T1000 (cell line): ENCODE data around the gene INPP5D.
"Not testable (repeated sequence)": the region's sequence is repeated elsewhere in the genome, so short reads cannot be mapped to it uniquely, and the experiment has no call there.

ENCODE experiments used
- DNase-seq: peaks from one replicate; lab custom pipeline; 2025; ENCODE audit warnings: mixed read lengths; lab: John Stamatoyannopoulos, UW

Gene INPP5D

DNA sequence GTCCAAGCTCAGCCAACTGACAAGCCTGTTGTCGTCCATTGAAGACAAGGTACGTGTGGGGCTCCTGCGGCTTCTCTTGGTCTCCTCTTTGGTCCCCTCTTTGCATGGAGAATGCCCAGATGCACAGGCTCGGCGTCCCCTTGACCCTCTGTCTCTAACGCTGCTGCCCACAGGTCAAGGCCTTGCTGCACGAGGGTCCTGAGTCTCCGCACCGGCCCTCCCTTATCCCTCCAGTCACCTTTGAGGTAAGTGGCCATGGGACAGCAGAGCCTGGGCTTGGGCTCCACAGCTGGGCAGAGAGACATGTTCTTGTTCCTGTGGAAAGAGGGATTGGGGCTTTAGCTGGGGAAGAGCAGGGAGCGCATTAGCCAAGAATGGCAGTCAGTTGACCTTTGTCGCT lies 86.1 kb downstream of the INPP5D start:
- no peak for DNase-seq

DNA sequence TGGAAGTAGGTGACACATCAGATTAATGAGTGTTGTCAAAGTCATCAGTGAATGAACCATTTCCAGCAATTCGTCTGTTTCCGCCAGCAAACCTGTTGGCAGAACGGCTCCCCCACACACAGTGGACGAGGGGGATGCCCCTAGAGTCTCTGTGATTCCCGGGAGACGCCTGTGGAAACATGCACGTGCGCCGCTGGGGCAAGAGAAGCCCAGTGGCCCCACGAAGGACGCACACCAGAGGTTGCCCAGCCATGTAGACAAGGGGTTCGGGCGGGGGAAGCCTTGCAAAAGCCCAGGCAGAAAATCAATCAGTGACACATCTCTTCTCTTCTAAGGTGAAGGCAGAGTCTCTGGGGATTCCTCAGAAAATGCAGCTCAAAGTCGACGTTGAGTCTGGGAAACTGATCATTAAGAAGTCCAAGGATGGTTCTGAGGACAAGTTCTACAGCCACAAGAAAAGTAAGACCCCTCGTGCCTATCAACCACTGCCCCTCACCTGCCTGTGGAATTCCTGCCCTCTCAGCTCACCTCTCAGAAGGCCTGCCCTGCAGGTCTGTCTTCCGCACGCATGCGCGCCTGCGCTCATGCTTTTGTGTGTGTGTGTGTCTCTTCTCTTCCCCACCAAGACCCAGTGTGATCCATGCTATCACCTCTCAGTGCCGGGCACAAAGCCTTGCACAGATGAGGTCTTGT lies 87.1 kb downstream of the INPP5D start:
- no peak for DNase-seq

DNA sequence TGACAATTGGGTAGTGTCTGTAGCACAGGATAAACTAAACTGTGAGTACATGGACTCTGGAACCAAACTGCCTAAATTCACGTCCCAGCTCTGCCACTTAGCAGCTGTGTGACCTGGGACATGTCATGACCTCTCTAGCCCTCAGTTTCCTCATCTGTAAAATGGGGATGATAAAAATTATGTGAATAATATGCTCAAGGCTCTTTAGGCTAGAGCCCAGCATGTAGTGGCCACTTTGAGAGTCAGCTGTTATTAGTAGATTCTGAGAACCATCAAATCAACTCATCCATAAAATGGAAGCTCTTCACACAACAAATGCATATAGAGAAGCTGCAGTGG lies 87.7 kb downstream of the INPP5D start:
- DNase-seq: no peak

DNA sequence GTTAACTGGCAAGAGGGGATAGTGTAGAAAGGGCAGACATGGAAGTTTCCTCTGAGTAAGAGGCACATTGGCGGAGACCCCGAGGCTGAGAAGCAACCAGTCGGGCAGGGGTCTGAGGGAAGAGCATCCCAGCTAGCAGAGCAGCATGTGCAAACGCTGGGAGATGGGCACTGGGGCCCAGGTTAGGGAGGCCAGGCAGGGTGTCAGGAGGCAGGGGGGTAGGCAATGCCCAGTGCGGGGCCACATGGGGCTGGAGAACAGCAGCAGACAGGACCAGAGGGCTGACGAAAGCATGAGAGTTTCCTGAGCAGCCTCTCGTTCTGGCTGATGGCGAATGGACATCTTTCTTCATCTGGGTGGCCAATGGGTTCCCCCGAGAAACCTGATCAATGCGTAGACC lies 88.2 kb downstream of the INPP5D start:
- no peak for DNase-seq

DNA sequence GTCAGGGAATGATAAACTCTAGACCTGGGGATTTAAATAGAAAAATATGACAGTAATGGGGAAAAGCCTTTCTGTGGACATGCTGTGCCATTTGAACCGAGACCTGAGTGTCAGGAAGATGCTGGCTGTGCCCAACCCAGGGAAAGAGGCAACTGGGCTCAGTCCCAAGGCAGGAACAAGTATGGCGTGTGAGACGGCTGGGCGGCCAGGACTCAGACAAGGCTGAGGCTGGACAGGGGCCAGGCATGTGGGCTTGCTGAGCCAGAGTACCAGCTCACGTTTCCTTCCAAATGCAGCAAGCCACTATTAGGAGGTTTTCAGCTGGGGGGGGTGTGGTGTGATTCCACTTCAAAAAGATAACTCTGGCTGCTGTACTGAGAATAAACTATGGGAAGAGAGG lies 92.4 kb downstream of the INPP5D start:
- no peak for DNase-seq

DNA sequence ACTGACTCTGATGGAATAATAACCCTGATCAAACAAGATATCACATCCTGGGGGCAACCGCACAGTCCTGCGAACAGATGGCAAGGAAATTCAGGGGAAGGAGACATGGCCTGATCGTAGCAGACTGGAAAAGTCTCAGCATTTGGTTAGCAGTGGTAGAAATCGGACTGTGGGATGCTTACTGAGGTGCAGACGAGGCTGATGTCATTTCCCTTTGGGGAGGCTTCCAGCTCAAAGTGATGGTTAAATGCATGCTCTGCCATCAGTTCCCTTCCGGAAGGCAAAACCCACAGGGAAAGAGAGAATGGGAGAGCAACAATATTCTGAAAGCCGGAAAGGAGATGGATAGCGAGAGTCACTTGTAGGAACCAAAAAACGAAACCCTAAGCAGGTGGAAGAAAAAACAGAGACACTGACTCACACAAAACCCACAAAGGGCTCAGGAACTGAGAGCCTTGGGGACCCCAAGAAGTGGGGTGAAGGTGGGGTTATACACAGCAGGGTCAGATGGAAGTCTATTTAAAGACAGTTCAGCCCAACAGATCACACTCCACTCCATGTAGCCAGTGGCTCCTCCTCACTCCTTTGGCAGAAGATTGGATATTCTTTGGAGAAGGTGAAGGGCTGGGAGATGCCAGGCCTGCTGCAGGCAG lies 93.1 kb downstream of the INPP5D start:
- DNase-seq: no peak

DNA sequence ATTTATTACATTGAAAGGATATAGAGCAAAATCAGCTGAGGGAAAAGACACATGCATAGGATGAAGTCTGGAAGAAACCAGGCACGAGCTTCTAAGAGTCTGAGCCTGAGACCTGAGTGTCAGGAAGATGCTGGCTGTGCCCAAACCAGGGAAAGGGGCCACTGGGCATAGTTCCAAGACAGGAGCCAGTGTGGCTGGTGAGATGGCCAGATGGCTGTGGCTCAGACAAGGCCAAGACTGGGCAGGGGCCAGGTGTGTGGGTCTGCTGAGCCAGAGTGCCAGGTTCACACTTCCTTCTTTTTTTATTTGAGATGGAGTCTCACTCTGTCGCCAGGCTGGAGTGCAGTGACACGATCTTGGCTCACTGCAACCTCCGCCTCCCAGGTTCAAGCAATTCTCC lies 95.9 kb downstream of the INPP5D start:
- DNase-seq: no peak

DNA sequence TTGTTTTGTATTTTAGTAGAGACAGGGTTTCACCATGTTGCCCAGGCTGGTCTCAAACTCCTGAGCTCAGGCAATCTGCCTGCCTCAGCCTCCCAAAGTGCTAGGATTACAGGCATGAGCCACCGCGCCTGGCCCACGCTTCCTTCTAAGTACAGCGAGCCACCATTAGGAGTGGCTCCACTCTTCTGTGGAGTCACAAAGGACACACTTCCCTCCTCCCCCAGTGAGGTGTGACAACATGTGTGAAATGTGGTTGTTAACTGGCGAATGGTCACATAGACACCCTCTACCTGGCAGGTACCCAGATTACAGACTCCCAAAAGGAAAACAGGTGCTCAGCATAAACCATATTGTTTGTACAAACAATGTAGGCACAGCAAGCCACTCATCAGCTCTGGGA lies 96.3 kb downstream of the INPP5D start:
- not testable (repeated sequence) for DNase-seq

DNA sequence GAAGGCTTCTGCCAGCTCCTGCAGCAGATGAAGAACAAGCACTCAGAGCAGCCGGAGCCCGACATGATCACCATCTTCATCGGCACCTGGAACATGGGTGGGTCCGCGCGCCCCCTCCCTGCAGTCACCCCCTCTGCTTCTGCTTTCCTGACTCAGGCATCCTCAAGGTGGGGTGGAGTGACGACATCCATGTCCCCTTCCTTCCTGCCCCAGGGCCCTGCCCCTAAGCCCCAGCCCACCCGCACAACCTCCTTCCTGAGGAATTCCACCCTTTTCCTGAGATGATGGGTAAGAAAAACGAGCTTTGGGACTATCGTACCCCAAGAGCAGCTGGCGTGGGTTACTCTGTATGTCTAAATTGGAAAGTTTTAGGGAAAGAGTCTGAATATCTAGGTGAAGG lies 101.6 kb downstream of the INPP5D start:
- no peak for DNase-seq

DNA sequence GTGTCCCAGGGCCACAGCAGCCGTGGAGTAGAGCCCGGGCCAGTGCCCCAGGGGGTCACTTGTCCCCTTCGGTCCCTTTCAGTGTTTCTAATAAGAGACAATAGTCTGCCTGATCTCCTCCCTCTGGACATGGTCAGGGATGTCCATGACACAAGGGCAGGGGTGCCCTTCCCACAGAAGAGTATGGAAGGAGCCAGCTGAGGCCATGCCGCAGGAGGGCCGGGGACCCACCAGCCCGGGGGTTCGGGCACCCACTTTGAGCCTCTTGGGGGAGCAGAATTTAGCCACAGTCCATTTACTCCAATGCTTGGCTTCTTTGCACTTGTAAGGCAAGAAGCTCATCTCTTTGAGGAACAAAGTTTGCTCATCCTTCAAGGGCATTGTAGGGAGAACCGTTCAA lies 102.6 kb downstream of the INPP5D start:
- DNase-seq: no peak

DNA sequence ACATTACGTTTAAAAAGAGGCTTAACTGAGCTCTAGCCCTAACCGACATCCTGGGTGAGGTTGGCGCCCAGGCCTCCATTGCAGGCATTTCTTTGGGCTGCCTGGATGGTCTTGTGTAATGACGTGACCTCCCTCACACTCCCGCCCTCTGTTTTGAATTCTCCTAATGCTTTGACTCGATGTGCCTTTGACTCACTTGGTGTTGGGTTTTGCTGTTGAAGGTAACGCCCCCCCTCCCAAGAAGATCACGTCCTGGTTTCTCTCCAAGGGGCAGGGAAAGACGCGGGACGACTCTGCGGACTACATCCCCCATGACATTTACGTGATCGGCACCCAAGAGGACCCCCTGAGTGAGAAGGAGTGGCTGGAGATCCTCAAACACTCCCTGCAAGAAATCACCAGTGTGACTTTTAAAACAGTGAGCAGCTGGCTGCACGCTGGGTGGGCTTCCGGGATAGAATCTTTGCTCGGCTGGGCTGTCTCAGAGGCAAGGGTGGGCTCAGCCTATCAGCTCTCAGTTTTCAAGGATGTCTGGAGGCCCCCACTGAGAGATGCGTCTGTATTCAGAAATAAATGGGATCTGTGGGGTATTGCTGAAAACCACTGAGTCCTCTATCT lies 103.5 kb downstream of the INPP5D start:
- no peak for DNase-seq

DNA sequence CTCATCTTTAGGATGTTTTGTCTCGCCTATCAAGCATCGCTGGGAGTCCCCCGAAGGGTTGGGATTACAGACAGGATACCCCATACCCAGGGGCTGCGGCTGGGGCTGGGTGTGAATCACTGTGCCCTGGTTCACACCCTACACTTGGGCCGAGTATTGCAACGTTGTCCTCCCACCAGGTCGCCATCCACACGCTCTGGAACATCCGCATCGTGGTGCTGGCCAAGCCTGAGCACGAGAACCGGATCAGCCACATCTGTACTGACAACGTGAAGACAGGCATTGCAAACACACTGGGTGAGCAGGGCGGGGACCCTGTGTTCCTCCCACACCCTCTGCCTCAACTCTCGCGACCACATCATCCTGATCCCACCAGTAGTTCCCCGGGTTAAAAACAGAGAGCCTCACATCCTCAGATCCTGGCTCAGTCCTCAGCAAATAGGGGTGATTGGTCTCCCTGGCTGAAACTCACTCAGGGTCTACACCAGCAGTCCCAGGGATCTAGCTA lies 104.0 kb downstream of the INPP5D start:
- no peak for DNase-seq

DNA sequence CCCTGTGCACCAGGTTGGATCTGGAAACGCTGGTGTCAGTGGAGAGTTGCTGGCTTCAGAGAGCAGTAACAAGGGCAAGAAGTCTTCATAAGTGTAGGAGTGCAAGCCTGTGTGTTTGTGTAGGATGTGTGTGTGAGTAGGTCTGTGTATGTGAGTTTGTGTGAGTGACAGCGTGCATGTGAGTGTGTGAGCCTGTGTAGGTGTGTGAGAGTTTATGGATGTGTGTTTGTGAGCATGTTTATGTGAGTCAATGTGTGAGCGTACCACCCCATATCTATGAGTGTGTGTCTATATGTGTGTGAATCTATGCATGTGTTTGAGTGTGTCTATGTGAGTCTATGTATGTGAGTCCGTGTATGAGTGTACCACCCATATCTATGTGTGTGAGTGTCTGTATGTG lies 104.8 kb downstream of the INPP5D start:
- no peak for DNase-seq

DNA sequence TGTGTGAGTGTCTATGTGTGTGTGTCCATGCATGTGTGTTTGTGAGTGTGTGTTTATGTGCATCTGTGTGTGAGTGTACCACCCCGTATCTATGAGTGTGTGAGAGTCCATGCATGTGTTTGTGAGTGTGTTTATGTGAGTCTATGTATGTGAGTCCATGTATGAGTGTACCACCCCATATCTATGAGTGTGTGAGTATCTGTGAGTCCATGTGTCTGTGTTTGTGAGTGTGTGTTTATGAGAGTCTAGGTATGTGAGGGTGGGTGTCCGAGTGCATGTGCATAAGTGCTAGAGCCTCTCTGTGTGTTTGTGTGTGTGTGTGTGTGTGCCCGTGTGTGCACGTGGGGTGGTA lies 105.4 kb downstream of the INPP5D start:
- DNase-seq: no peak

DNA sequence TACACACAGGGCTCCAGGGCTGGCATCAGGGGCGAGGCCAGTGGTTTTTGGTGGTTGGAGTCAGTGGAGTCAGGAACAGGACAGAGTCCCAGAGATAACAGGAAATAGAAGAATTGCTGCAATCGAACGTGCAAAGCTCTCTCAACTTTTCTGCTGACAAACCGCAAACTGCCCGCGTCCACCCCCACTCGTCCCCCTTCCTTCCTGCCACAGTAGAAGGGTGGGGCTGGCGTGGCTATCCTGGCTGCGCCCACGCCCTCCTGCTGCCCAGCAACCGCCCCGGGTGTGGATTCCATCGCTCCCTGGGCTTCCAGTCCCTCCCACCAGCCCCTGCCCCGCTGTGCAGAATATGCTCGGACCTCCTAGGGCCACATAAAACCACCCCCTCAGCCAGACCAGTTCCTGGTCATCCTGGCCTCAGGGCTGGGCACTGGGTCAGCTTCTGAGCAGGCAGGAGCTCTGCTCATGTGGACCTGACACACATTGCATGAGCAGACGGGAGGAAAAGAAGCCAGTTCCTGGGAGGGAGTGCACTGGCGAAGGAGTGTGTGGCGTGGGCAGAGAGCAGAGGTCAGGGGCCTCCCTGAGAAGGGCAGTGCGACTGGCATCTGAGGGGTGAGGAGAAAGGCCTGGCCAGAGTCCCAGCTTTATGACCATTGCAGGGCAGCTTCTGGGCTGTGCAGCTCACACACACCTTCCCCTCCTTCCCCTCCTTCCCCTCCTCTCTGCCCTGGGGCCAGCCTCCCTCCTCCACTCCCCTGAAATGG lies 105.9 kb downstream of the INPP5D start:
- DNase-seq: no peak

DNA sequence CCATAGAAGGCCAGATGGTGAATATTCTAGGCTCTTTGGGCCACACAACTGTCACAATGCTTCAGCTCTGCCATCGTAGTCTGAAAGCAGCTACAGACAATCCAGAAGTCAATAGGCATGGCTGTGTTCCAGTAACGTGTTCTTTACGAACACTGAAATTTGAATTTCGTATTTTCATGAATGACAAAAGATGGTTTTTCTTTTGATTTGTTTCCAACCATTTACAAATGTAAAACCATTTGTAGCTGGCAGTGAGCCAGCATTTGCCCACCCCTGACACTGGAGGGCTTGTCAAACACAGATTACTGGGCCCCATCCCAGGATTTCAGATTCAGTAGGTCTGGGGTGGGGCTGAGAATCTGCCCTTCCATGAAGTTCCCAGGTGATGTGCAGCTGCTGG lies 108.3 kb downstream of the INPP5D start:
- no peak for DNase-seq

DNA sequence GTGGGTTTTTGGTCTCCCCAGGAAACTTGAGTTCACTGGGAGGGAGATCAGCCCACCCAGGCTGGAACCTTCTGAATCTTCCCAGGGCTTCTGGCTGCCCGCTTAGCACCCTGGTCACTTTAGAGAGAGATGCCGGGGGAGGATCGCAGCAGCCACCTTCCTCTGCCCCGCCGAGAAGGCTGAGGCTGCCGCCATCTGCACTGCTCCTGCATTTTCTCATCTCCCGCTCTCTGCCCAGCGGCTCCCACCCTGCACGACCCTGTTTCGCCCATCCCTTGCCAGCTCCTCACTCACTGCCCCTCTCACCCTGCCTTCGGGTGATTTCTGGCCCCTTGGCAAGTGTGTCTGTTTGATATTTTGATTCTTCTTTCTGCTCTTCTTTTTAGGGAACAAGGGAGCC lies 108.8 kb downstream of the INPP5D start:
- DNase-seq: no peak

DNA sequence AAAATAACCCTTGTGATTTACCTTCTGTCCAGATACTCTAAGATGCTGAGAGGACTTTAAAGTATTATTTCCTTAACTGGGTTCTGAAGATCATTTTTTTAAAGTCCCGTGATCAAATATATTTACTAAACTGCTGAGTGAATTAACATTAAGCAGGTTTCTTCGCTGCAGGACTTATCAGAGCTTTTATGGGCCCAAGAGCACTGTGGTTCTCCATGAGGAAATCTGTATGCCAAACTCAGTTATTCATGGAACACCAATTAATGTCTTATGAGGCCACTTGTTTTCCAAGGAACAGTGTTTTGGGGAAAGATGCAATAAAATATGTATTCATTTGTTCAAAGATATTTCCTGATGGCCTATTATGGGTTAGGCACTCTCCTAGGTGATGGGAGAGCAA lies 111.2 kb downstream of the INPP5D start:
- no peak for DNase-seq

DNA sequence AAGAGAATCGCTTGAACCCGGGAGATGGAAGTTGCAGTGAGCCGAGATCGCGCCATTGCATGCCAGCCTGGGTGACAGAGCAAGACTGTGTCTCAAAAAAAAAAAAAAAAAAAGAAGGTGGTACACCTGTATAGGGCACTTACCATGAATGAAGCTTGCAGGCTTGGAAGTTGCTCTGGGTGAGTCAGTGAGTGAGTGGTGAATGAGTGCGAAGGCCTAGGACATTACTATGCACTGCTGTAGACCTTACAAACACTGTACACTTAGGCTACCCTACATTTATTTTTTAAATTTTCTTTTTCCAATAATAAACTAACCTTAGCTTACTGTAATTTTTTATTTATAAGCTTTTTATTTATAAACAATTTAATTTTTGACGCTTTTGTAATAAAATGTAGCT lies 113.0 kb downstream of the INPP5D start:
- no peak for DNase-seq

DNA sequence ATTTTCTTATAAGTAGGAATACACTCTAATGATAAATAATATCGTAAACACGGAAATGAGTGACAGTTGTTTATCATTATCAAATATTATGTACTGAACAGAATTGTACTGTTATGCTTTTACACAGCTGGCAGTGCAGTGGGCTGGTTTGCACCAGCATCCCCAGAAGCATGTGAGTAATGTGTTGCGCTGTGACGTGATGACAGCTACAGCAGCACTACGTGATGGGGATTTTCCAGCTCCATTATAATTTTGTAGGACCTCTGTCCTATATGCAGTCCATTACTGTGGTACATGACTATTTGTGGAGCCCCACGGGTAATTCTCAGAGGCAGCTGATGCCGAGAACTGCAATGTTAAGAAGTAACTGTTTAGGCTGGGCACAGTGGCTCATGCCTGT lies 114.0 kb downstream of the INPP5D start:
- no peak for DNase-seq

DNA sequence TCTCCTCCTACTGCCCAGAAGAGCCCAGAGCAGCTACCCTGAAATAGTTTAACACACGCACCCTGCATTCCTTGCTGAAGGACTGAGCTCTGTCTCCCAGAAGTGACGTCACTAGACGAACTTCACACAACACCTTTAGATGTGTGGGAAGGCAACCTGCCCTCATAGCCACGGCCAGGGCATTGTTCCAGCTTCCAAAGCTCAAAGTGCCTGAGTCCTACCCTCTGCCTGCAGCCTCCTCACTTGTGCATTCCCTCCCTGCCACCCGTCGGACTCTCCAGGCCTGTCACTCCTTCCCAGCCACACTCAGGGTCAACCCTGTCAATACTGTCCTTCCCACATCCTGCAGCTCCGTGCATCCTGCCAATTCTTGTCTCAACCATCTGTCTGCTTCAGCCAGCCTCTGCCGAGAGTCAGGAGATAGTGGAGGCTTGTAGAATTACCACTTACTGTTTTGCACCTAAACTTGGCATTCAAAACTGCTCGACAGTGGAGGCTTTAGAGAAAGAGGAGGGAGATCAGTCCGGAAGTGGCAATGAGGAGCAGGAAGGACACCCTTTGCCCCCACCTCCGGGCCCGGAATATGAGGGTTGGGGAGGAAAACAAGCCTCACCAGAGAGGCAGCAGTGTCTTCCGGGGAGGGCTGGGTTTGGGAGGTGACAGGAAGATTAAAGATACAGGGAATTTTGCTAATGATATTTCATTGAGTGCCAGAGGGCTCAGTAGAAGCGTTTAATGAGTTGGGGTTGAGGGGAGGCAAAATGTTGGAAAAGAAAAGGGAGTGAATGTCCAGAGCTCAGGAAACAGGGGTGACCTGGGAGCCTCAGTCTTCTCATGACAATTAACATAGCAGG lies 119.1 kb downstream of the INPP5D start:
- no peak for DNase-seq

DNA sequence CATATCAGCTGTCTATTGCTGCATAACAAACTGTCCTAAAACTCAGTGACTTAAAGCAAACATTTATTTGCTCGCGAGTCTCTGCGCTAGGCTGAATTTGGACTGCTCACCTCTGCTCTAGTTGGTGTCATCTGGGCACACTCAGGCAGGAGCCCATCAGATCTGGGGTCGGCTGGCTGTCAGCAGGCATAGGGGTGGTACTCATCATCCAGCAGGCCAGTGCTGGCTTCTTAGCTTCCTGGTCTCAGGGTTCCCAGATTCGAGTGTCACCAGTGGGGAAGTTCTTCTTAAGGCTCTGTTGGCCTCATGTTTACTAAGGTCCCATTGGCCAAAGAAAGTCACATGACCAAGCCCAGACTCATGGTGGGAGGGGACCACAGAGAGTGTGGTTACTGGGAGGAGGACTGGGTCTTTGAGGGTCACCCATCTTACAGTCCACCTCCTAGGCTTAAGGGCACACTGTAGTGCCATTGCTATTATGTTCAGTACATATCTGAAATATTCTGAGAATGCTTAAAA lies 119.8 kb downstream of the INPP5D start:
- no peak for DNase-seq
